Mucosa of descending colon (tissue), 3 donors: ENCODE data around the gene VPS29. TPM values are rescaled to one million over a fixed set of nuclear protein-coding genes. Genes with fewer than 3 reads are reported as not detected.

Experiments used
- ATAC-seq: fragments of 200-7000 bp; cut with Tn5 transposase; one replicate; pipeline ENCODE4 v1.9.1; 2020; ENCODE audit warnings: mild to moderate bottlenecking, moderate library complexity
- DNase-seq, 3 donors: peaks; one replicate each; pipeline ENCODE4 v3.0.0-alpha.2; 2020
- H3K36me3 ChIP-seq: fragments of 200-600 bp; one replicate; pipeline ENCODE4 v1.8.0; 2021; ENCODE audit warnings: low read depth, mild to moderate bottlenecking
- H3K4me1 ChIP-seq: fragments of 200-600 bp; one replicate; pipeline ENCODE4 v1.8.0; 2021; ENCODE audit warnings: low read depth, mild to moderate bottlenecking
- H3K4me3 ChIP-seq: fragments of 200-600 bp; one replicate; pipeline ENCODE4 v1.8.0; 2021; ENCODE audit warnings: mild to moderate bottlenecking
- H3K9me3 ChIP-seq: fragments of 200-600 bp; one replicate; pipeline ENCODE4 v1.8.0; 2021; ENCODE audit warnings: mild to moderate bottlenecking
- intact Hi-C, 2 donors: fragments of 100-400 bp; cut with DNase I in 1 of 2; cut with micrococcal nuclease in 1 of 2; formaldehyde crosslinking; loops; one replicate each; pipeline versions ENCODE4 v1.11.0 to v1.11.1; 2022; cut with DNase I, micrococcal nuclease
- total RNA-seq, 3 donors: library from RNA; stranded (reverse); fragmentation: NEBNext Ultra II Directional in 2 of 3; extraction: Animal tissue kit (Norgen Biotek cat#: 25700) in 2 of 3; gene quantifications; one replicate each; pipeline versions ENCODE4 v1.2.1 to v1.2.4, GENCODE V29; 2021 to 2023
- TF ChIP-seq, protein P1 (sequence below): fragments of 200-600 bp; IDR thresholded peaks from one replicate; pipeline ENCODE4 v1.8.0; 2022; ENCODE audit warnings: antibody characterized with exemption, mild to moderate bottlenecking
- donor health status: DM: no; HTN: no; CAD: no; lungs with moderate emphysema.
- donor health status: DM: no; HTN: no; CAD: no.
- donor health status: DM: no; HTN: yes; CAD: no.

The VPS29 gene
- total RNA-seq, 3 donors from 2014 or later, result 99.5 to 127 (median 121) TPM

GRCh38 chr12:110516995-110517394, 15.1 kb upstream of the VPS29 start:
- Histone ChIP-seq H3K9me3 (no peaks in the 10 kb centered on the region), H3K4me3 (no peak overlapping the region), H3K36me3 (no peaks in the 10 kb centered on the region), H3K4me1 (no peaks in the 10 kb centered on the region)
- ATAC-seq (no peak), DNase-seq (no peak)
- intact Hi-C loops, result no loop called here
- TF ChIP-seq, protein P1, sequence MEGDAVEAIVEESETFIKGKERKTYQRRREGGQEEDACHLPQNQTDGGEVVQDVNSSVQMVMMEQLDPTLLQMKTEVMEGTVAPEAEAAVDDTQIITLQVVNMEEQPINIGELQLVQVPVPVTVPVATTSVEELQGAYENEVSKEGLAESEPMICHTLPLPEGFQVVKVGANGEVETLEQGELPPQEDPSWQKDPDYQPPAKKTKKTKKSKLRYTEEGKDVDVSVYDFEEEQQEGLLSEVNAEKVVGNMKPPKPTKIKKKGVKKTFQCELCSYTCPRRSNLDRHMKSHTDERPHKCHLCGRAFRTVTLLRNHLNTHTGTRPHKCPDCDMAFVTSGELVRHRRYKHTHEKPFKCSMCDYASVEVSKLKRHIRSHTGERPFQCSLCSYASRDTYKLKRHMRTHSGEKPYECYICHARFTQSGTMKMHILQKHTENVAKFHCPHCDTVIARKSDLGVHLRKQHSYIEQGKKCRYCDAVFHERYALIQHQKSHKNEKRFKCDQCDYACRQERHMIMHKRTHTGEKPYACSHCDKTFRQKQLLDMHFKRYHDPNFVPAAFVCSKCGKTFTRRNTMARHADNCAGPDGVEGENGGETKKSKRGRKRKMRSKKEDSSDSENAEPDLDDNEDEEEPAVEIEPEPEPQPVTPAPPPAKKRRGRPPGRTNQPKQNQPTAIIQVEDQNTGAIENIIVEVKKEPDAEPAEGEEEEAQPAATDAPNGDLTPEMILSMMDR, result no peak

GRCh38 chr12:110514363-110514762, 12.5 kb upstream of the VPS29 start:
- no peaks in the 10 kb centered on the region for H3K9me3 ChIP-seq
- no peaks in the 10 kb centered on the region for H3K4me1 ChIP-seq
- H3K4me3 ChIP-seq, result no peak overlapping the region
- intact Hi-C loops, result loop anchor here (5.0 kb wide), 1 partner anchor 88 kb away; no protein-coding TSS in a partner anchor
- ATAC-seq, result no peak
- no peak for DNase-seq
- no peaks in the 10 kb centered on the region for H3K36me3 ChIP-seq
- TF ChIP-seq, protein P1, result no peak

DNA sequence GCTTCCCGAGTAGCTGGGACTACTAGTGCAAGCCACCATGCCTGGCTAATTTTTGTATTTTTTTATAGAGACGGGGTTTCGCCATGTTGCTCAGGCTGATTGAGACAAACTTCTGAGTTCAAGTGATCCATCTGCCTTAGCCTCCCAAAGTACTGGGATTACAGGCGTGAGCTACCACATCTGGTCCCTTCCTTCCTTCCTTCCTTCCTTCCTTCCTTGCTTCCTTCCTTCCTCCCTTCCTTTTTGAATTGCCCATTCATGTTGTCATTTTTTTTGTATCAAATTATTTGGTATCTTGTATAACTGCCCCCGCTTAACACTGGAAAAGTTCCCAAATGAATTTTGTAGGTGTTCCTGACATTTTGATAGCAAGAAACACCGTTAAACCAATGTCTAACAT, 11.9 kb upstream of the VPS29 start:
- Histone ChIP-seq H3K9me3 (no peaks in the 10 kb centered on the region), H3K36me3 (no peaks in the 10 kb centered on the region), H3K4me3 (no peak overlapping the region), H3K4me1 (no peaks in the 10 kb centered on the region)
- TF ChIP-seq, protein P1, result no peak
- ATAC-seq (no peak), DNase-seq (no peak)
- intact Hi-C loops, result loop anchor here (5.0 kb wide), 1 partner anchor 88 kb away; no protein-coding TSS in a partner anchor

GRCh38 chr12:110508071-110508586, 6.2 kb upstream of the VPS29 start:
- no peaks in the 10 kb centered on the region for H3K36me3 ChIP-seq
- DNase-seq (no peak), ATAC-seq (no peak)
- H3K9me3 ChIP-seq, result no peaks in the 10 kb centered on the region
- intact Hi-C loops, result no loop called here
- no peak overlapping the region for H3K4me3 ChIP-seq
- TF ChIP-seq, protein P1, result no peak
- H3K4me1 ChIP-seq, result no peaks in the 10 kb centered on the region

DNA sequence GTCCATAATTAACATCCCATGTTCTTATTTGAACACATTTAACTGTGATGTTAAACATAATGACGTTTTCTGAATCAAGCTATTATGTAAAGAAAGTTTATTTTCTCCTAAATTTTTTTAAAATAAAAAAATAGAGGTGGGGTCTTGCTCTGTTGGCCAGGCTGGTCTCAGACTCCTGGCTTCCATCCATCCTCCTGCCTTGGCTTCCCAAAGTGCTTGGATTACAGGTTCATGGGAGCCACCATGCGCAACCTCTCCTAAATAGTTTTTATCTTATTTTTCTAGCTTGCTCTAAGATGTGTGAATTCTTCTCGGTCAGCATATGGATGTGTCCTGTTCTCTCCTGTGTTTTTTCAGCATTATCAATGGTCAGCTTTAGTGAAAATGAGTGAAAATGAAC, 3.4 kb upstream of the VPS29 start:
- Histone ChIP-seq H3K9me3 (no peaks in the 10 kb centered on the region), H3K4me1 (peaks cover 8% of the 10 kb centered on the region), H3K4me3 (no peak overlapping the region), H3K36me3 (no peaks in the 10 kb centered on the region)
- ATAC-seq (no peak), DNase-seq (no peak)
- intact Hi-C loops, result no loop called here
- TF ChIP-seq, protein P1, result no peak

DNA sequence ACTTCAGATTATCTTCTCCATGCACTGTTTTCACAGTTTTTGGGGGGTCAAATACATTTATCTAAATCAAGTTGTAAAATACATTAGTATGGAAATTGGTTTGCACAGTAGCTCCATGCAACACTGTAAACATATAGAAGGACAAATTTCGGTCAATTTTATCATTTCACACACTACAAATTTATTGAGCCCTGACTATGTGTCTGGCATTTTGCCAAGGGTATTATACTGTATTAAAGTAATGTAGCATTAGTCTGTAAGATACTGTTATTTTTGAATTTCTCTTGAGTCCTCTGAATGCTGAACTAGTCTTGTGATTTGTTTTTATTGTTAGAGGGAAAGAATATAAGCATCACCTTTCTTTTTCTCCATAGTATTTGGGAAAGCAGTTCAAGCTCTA, 1.5 kb upstream of the VPS29 start:
- no peaks in the 10 kb centered on the region for H3K9me3 ChIP-seq
- intact Hi-C loops, result no loop called here
- no peak for ATAC-seq
- TF ChIP-seq, protein P1, result no peak
- no peak for DNase-seq
- peaks cover 13% of the 10 kb centered on the region for H3K4me1 ChIP-seq
- no peak overlapping the region for H3K4me3 ChIP-seq
- H3K36me3 ChIP-seq, result no peaks in the 10 kb centered on the region
